GM21786 (cell line): Measurements from ENCODE around the gene CDKAL1.
"Not testable (repeated sequence)": the region's sequence is repeated elsewhere in the genome, so short reads cannot be mapped to it uniquely, and the experiment has no call there.

ENCODE experiments used
- ATAC-seq: cut with Tn5 transposase; IDR thresholded peaks from one replicate; pipeline ENCODE4 v1.9.1; 2021; ENCODE audit not compliant: unreplicated experiment

Gene CDKAL1

DNA sequence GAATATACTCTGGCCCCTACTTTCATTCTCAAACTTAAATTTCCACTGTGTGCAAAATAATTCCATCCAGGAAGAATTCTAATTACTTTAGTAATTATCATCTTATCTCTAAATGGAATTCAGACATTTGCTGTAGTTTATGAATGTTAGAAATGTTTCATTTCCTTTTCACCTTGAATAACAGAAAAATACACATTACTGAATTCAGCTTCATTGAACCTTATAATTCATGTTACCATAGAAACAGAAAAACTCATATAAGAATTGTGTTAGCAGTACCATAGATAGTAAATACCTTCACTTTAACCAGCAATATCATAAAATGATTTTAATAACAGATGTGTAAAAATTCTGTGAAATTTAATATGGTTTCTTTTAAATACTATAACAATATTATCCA lies 514.9 kb downstream of the CDKAL1 start:
- ATAC-seq = no peak

DNA sequence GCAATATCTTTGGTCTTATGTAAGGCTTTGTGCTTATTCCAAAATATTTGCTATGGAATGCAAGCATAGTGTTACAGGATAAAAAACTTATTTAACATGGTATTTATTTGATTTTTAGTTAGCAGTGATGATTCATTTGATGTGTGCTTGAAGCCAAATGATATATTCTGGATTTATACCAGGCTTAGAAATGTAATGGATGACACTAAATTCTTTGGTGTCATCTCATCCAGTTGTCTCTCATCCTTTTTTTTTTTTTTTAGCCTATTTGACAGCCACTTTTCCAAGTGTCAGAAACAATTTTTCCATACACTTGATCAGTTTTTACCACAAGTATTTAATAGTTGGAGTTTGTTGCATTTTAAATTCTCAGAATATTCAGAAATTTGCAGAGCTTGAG lies 515.3 kb downstream of the CDKAL1 start:
- ATAC-seq = no peak

DNA sequence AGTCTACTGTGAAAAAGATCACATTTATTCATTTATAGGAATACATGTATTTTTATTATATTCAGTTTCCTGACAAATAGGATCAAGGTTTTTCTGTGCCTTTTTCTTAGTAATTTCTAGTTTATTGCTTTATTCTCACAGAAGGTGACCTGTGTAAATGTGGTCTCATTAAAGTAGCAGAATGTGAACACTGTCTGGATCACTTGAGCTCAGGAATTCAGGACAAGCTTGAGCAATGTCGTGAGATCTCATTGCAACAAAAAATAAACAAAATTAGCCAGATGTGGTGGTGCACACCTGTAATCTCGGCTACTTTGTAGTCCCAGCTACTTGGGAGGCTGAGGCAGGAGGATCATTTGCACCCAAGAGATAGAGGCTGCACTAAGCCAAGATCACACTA lies 516.7 kb downstream of the CDKAL1 start:
- no peak for ATAC-seq

DNA sequence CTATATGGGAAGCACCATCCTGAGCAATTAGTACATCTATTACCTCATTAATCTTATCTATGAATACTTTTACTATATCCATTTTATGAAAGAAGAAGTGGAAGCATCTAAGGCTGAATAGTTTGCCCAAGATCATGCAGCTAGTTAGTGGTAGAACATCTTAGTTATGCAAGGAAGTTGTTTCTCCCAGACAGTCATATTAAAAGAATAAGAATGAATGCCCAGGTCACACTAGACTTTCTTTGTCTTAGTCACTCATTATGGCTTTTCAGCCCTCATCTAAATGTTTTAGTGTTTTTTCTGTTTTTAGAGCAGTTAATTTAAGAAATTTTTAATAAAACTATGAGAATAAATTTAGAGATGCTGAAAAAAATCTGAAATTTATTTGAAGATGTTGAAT lies 517.5 kb downstream of the CDKAL1 start:
- no peak for ATAC-seq

DNA sequence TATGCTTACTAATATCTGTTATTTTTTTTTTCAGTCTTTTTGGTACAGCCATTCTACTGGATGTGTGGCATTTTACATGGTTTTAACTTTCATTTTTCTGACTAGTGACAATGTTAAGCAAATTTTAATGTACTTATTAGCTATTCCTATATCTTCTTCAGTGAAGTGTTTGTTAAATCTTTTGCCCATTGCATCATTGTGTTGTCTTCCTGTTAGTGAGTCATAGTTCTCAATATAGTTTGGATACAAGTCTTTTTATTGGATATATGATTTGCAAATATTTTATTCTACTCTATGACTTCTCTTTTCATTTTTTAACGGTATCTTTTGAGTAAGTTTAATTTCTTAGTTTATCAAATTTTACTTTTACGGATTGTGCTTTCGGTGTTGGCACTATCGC lies 519.4 kb downstream of the CDKAL1 start:
- no peak for ATAC-seq

DNA sequence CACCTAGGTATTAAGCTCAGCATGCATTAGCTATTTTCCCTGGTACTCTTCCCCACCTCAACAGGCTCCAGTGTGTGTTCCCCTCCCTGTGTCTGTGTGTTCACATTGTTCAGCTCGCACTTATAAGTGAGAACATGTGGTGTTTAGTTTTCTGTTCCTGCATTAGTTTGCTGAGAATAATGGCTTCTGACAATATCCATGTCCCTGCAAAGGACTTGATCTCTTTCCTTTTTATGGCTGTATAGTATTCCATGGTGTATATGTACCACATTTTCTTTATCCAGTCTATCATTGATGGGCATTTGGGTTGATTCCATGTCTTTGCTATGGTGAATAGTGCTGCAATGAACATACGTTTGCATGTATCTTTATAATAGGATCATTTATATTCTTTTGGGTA lies 521.2 kb downstream of the CDKAL1 start:
- ATAC-seq = not testable (repeated sequence)

DNA sequence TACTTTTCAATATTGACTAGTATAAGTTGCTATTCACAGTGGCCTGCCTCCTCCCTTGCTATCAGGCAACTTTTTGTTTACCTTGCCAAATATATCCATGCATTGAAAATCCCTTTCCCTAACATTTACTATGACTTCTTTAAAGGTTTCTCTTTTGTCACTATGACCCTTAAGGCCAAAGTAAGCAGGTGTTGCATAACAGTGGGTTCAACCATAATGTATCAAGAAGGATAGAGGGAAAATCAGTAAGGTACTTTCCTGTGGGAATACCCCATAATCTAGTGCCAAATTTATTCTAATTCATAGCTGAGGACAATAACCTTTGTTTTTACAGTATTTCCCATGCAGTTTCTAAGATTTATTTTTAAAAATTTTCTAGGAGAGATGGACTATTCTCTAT lies 527.6 kb downstream of the CDKAL1 start:
- ATAC-seq = no peak

DNA sequence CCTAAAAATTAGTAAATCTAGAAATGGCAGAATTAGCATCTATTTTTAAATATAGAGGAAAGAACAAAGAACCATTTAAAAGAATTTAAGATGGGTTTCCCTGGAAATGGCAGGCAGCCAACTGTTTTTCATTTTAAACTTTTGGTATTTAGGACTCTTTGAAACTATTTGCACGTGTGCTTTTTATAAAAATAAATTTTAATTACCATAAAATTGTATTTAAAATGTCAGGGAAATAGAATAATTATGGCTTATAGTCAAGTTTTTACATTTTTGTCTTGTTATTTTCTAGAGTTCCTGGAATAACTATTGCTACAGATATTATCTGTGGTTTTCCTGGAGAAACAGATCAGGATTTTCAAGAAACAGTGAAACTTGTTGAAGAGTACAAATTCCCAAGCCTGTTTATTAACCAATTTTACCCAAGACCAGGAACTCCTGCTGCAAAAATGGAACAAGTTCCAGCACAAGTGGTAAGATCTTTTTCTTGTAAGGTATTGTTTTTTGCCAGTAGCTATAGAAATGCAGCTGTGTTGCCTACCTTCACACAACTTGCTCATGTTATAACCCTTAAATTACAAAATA lies 530.6 kb downstream of the CDKAL1 start:
- ATAC-seq = no peak

DNA sequence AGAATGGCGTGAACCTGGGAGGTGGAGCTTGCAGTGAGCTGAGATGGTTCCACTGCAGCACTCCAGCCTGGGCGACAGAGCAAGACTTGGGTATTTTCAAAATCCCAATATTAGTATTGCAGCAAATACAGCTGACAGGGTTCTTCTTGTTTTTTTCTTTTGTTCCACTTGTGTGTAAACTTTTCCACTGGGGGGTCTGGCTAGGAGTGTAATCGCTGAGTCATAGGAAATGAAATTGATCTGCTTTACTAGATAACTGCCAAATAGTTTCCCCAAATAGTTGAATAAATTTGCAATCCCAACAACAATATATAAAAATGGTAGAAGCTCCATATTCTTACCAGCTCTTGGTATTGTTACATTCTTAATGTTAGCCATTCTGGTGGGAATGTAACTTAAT lies 533.3 kb downstream of the CDKAL1 start:
- no peak for ATAC-seq

DNA sequence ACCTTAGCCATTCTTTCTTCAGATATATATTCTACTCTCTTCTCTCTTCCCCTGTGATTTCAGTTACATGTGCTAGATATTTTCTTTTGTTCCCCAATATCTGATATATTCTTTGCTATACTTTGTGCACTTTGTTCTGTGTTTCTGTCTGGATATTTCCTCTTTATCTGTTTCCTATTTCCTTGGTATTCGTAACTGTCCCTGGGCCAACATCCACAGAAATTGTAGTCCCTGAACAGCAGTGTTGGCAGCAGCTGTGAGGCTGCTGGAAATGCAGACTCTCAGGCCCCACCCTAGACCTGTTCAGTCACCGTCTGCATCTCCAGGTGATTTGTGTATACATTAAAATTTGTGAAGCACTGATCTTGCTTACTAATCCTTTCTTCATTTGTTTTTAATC lies 536.4 kb downstream of the CDKAL1 start:
- ATAC-seq = no peak

DNA sequence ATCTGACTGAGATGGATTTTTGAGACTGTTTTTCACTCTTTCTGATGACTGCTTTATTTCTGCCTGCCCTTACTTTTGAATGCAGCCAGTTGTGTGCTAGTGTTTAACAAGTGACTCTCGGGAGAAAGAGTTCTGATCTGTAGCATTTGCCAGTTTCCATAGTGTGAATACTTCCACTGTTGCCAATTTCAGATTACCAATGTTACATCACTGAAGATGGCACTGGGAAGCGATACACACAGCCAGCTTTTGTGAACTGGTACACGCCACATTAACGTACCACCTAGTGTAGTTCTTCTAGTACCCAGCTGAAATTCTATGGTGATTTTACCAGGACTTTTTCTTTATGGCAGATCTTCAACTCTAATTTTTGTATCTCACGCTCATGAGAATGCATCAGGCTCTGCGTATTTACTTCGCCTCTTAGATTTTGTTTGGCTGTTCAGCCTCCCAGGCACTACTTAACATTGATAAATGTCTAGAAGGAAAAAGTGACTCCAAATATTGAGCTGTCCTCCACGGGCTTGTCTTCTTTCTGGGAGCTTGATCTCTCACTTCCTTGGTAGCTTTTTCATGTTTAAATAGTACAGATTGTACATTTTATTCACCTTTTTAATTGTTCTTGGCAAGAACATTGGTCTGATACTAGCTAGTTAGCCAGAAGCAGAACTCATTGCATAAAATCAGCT lies 537.7 kb downstream of the CDKAL1 start:
- ATAC-seq = no peak

DNA sequence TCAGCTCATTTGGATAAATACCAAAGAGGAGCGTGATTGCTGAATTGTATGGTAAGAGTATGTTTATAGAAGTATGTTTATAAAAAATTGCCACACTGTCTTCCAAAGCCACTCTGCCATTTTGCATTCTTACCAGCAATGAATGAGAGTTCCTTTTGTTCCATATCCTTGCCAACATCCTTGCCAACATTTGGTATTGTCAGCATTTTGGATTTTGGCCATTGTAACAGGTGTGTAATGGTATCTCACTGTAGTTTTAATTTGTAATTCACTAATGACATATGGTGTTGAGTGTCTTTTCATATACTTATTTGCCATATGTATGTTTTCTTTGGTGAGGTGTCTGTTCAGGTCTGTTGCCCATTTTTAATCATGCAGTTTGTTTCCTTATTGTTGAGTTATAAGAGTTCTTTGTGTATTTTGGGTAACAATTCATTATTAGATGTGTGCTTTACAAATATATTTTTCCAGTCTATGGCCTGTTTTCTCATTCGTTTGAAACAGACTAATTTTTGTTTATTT lies 539.1 kb downstream of the CDKAL1 start:
- no peak for ATAC-seq

DNA sequence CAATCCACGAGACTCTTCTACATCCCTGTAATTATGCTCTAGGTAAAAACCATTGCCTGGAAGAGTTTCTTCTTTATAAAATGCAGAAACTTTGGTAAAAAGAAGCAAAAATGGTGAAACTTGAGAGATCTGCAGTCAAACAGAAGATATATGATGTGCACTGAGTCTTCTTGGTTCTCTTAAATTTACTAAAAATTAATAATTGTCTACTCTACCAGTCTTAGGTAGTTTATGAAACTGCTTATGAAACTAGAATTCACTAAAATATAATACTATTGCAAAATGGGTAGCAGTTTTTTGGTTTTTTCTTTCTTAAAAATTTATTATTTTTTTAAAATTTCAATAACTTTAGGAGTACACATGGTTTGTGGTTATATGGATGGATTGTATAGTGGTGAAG lies 540.2 kb downstream of the CDKAL1 start:
- ATAC-seq = no peak

DNA sequence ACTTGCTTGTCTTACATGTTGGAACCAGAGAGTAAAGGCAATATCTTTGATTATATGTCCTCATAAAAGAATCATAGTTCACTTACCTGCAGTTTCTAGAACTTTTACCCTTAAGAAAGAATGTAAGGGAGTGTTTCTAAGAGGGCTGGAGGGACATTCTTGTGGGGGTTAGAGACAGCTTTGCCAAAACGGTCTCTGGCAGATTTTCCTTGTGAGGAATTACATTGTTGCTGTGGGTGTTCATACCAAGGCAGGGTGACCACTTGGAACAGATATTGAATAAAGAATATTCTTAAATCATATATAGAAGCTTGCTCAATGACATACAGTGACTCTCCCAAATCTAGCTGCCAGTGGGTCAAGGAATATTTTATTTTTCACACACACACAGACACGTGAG lies 541.7 kb downstream of the CDKAL1 start:
- ATAC-seq = no peak

DNA sequence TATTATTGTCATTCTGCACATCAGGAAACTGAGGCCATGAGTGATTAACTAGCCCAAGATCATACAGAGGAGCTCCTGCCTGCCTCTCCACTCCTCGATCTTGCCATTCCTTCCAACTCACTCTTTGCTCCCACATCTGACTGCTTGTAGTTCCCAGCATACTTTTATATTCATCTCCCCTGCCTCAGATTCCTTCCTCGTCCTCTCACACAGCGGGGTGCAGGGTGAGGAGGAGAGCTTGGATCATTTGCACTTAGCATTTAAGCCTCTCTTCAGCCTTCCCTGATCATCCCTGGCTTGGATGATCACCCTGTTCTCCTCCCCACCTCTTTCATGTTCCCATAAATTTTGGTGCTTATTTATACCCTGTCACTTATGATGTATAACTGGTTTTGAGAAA lies 544.2 kb downstream of the CDKAL1 start:
- ATAC-seq = no peak

DNA sequence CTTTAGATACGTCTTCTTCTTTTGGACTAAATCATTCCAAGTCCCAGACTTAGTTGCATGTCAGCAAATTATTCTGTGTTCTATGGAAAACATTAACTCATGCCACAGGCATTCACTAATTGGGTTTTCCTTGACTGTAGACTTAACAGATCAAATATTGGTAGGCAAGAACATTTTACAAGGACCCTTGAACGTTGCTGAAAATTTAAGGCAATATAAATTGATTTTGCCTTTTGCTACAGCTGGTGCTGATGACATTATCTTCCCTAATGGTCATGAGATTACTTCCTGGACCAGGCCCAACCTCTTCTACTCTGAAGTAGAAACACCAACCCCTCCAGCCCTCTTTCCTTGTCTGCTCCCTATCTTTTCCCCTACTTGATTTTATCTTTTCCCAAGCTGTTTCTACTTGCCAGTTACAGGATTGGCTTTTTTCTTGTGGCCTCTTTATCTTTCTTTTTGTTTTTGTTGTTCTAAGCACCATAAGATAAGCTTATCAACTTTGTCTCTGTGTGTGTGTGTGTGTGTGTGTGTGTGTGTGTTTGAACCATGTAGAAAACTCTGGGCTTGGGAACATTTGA lies 545.3 kb downstream of the CDKAL1 start:
- ATAC-seq = no peak

DNA sequence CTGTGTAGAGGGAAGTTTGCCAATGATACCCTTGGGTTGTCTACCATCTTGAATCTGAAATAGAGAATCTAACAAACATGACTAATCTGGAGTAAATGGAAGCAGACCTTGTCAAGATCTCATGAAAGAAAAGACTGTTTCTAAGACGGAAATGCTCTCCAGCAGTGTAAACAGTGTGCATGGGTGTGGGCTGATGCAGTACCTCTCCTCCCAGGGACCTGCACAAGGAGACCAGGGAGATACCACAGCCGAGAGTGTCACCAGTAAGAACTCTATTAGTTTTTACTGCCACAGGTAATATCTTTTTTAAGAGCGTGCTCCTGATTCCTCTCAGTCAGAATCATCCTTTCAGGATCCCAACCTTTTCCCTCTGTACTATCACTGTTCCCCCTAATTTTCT lies 546.0 kb downstream of the CDKAL1 start:
- ATAC-seq = no peak

DNA sequence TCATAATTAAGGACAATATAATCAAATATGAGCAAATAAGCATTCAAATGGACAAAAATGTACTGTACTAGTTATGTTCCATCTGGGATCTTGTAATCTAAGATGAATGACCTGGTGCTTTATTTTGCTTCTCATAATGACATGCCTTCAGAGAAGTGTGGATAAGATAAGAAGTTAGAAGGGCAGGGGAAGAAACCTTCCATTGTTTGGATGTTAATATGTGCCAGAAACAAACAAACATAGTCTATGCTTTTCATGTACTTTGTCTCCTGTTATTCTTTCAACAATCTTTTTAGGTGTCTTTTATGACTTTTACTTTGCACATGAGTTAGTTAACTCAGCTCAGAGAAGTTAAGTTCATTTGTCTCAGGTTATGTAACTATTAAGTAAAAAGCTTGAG lies 547.8 kb downstream of the CDKAL1 start:
- no peak for ATAC-seq

DNA sequence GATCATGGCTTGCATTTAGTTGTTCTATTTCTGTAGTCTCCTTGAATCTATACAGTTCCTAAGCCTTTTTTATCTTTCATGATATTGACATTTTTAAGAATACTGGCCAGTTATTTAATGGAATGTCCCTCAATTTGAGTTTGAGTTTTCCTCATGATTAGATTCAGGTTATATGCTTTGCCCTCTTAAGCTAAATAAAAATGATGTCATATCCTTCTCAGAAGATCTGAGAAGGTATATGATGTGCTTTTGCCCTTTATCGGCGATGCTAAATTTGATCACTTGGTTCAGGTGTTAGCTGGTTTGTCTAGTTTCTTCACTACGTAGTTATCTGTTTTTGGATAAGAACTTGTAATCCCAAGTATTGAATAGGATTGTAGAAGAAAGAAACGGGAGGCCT lies 549.5 kb downstream of the CDKAL1 start:
- no peak for ATAC-seq

DNA sequence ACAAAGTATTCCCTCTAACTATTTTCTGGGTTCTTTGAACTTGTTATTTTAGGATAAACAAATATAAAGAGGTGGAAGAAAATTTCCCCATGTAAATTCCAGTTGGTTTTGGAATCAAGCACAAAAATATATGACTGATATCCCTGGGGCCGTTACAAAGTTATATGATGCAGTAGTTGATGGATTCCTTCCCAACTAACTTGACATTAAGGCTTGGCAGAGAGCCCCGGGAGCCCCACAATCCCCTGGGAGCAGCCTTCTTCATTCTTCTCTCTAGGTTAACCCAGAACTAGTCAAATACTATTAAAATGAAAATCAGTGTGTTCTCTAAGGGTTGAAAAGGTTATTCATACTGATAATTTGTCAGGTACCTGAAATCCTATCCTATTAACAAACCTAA lies 550.4 kb downstream of the CDKAL1 start:
- ATAC-seq = no peak

DNA sequence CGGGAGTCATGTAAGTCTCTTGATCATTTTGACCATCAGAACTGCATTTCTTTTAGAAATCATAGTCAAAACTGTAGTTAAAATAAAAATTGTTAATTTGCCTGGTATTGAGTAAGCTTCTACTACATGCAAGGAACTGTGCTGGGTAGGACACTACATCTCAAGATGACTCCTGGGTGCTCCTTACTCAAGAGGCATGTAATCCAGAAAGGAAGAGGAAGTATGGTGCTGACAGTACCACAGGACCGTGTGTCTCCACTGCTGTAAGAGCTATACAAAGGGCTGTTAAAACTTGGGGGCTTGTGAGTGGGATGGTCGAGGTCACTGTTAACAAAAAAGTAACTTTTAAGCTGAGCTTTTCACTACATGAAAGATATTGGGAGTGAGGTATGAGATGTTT lies 551.0 kb downstream of the CDKAL1 start:
- no peak for ATAC-seq

DNA sequence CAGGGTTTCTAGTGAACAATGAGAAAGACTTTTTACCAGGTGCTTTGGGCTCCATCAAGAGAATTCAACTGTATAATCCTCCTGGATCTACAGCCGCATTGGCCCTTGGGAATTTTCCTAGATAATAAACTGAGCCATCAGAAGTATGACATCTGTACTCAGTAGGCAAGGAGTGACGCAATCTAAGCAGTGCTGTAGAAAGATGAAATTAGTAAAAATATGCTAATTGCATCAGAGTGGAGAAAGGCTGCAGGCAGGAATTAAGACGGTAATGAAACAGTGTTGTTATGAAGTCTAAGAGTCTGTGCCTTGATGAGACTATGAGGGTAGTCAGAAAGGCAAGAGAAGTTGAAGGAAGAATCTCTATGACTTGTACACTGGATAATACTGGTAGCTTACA lies 551.4 kb downstream of the CDKAL1 start:
- no peak for ATAC-seq

DNA sequence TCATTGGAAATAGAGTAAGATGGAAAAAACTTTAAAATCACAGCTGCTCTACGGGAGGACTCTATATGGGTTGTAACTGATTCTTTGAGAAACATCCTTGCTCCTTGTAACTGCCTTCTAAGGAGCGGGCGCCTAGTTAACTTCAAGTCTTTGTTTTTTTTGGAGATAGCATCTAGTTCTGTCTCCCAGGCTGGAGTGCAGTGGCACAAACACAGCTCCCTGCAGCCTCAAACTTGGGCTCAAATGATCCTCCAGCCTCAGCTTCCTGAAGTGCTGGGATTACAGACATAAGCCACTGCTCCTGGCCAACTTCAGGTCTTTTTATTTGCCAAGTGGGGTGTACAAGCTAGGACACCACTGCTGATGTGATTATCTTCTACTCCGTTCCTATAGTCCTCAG lies 552.9 kb downstream of the CDKAL1 start:
- ATAC-seq = no peak
